Measurements from ENCODE around the gene PPP1R7.

Gene PPP1R7

GRCh38 chr2:241141214-241141770, 9.0 kb upstream of the PPP1R7 start:
- no peak for FAIRE-seq

- FAIRE-seq: no peak
Measured at GRCh38 chr2:241142063-241142462, 8.2 kb upstream of the PPP1R7 start.

GRCh38 chr2:241142593-241142992, 7.7 kb upstream of the PPP1R7 start:
- no peak for FAIRE-seq

DNA sequence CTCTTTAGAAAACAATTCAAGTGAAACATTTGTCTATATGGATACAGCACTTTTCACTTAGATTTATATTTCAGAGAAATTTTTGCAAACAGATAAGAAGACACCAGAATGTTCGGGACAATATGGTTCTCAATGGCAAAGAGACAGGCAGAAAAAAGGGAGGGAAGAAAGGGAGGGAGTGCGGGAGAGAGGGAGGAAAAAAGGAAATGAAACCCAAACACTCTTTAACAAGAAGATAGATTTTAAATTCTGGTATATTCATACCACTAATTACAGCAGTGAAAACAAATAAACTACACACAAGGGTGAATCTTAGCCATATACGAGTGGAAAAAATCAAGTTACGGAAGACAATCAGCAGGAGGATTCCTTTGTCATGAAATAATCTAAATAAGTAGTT, 4.0 kb upstream of the PPP1R7 start:
- FAIRE-seq: no peak

GRCh38 chr2:241147336-241147735, 2.9 kb upstream of the PPP1R7 start:
- FAIRE-seq: no peak

DNA sequence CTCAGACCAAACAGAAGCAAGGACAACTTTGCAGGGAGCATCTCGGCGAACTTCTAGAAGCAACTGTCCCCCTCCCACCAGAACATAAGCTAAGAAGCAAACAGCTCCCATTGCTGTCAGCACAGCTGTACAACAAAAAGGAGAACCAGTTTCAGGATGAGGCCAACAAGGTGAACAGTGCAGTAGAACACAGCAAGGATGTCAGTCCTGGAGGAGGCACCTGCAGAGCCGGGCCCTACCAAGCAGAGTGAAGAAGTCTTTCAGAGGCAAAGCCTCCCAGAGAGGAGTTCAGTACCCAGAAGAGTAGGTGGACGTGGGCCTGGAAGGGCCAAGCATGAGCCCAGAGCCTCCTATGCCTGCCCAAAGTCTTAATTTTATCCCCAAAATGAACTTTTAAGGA, 2.0 kb upstream of the PPP1R7 start:
- FAIRE-seq: no peak

DNA sequence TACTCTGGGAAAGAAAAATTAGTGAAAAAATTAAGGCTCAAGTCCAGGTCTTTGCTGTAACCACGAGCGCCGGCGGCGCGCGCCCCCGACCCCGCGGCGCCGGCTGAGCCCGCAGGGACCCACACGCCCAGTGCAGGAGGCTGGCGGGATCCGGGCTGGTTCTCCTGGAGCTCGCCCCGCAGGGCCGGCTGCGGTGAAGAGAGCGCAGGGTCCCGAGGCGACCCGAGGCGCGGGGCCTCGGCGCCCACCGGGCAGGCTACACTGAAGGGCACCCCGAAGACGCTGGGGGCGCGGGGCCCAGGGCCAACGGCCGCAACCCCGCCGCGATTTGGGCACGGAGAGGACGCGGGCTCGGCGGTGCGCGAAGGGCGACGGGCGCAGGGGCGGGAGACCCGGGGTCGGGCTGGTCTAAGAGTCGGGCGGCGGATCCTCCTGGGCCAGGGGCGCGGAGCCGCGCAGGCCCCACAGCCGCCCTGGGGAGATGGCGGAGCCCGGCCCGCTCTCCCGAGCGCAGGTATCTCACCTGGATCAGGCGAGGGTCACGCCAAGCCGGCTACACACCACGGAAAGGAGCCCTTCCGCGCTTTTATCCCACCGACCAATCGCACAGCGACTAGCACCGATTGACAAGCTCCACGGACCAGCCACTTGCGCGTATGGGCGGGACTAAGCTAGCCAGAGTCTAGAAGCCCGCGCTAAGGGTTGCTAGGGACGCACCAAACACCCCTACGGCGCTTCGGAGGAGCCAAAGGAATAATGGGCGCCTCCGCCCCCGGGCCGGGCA, 1.2 kb upstream of the PPP1R7 start, which contains the start of gene PASK:
Gene PASK, minus strand, starts transcription at position 582 of the 784 bp plus-strand sequence. CDS start 6,440 bp downstream, outside the sequence.
- peak; percentile 84 for FAIRE-seq

GRCh38 chr2:241149675-241149924, 667 bp upstream of the PPP1R7 start:
- FAIRE-seq: no peak

- no peak for FAIRE-seq
Measured at GRCh38 chr2:241150660-241151530, 628 bp downstream of the PPP1R7 start.

GRCh38 chr2:241151934-241152660, 1.8 kb downstream of the PPP1R7 start:
- no peak for FAIRE-seq

DNA sequence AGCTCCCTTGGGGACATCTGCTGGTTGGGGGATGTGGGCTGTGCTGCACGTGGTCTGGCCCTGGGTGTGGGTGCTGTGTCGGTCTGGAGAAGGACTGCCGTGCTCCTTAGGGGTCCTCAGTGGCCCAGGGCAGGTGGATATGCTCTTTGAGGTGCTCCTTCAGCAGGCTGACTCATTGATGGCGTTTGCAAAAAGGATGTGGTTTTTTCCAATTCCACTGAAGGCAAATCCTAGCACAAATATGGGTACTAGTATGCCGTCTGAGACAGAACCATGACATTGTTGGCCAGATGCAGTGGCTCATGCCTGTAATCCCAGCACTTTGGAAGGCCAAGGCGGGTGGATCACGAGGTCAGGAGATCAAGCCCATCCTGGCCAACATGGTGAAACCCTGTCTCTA, 3.3 kb downstream of the PPP1R7 start:
- FAIRE-seq: no peak

GRCh38 chr2:241154915-241155314, 4.6 kb downstream of the PPP1R7 start:
- no peak for FAIRE-seq

- FAIRE-seq: no peak
Measured at GRCh38 chr2:241155936-241156335, 5.7 kb downstream of the PPP1R7 start.

- no peak for FAIRE-seq
Measured at GRCh38 chr2:241156971-241157441, 6.7 kb downstream of the PPP1R7 start.

DNA sequence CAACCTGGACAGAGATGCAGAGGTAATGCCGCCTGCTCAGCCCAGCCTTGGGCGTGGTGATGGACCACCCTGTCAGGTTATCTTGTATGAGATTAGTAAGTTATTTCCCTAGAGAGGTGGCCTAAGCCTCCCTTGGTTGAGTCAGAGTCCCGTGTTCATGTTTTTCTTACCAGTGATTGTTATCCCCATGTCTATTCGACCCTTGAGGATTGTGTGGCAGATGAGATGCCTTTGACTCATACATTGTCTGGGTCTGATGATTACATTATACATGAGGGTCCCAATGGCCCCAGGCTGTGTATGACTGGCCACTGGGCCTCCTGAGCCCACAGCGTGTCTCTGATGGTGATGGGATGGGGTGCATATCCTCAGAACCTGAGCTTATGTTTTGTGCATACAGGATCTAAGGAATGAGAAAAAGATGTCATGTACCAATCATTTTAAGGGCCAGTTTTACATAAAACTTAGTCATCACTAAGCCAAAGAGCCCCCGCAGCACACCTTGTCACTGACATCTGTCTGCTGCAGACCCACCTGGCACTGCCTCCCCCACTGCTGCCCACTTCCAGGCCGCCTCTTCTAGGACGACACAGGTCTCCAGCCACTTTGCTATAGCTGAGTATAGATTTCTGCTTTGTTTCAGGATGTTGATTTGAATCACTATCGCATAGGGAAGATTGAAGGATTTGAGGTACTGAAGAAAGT, 7.7 kb downstream of the PPP1R7 start:
- FAIRE-seq: no peak

GRCh38 chr2:241158546-241158900, 8.3 kb downstream of the PPP1R7 start:
- FAIRE-seq: no peak

GRCh38 chr2:241159116-241159515, 8.8 kb downstream of the PPP1R7 start:
- FAIRE-seq: no peak

DNA sequence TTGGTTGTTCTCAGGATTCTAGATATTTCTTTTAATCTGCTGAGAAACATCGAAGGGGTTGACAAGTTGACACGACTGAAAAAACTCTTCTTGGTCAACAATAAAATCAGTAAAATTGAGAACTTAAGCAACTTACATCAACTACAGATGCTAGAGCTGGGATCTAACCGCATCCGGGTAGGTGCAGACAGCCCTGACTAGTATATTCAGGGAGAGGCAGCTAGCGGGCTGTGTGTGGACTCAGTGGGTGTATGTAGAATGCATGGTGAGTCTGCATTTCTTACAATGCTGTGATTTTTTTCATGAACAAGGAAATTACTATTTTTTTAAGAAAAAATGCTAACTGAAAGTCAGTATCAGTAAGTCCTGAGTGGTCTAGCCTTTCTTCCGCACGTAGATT, 10.1 kb downstream of the PPP1R7 start:
- FAIRE-seq: no peak

DNA sequence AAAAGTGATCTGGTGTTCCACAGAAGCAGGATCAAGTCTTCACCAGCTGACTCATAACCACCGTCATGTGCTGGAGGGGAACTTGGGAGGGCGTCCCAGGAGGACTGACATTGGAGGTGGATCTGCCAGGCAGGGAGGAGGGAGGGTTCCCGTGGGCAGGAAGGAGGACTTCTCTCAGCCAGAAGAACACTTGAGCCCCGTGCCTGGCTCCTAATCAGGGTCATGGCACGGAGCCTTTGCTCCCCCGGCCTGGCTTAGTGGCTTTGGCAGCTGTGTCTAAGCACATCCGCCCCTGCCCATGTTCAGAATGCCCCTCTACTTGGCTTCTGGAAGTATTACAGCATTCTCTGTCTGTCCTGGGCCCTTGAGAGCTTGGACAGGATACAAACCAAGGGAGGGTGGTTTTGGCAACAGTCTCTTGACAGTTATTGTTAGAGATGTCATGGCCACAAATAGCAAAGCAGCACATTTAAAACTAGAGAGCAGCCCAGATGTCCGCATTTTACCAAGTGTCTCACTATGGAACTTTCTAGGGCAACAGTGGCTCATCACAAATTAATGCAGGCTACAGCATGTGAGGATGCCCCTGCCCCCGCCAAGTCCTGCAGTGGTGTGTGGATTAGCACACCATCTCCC, 11.5 kb downstream of the PPP1R7 start:
- no peak for FAIRE-seq

GRCh38 chr2:241163601-241164118, 13.4 kb downstream of the PPP1R7 start:
- no peak for FAIRE-seq

DNA sequence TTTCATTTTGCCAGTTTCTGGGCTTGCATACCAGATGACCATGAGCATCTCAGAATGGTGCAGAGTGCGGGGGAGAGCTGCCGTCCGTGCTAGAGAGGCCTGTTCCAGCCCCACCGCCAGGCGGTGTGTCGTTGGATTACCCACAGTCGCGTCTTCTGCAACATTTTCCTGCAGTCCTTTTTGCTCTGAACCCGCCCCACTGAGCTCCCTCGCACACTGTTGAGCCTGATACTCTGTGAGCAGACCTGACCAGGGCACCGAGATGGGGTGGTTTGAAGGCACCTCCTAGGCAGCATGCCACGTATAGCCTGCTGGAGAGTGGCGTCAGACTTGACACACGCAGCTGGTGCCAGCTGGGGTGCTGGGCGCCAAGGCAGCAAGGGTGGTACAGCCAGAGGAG, 18.1 kb downstream of the PPP1R7 start:
- no peak for FAIRE-seq

DNA sequence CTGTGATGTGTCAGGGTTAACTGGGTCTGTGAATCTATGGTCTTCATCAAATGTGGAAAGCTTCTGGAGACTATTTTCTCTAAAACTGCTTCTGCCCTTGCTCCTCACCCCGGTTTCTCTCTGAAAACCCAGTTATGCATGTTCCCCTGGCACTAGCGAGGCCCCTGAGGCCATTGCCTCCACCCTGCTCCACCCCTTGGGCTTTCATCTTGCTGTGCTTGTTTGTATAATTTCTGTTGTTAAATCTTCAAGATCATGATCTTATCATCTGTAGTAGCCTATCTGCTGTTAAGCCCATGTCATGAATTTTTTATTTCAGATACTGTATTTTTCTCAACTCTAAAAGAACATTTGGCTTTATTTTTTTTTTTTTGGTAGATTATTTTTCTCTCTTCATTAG, 23.3 kb downstream of the PPP1R7 start:
- FAIRE-seq: no peak

Data from islet of Langerhans (tissue), 1 donor.